ENCODE results near the gene PRDM8.

The PRDM8 gene

DNA sequence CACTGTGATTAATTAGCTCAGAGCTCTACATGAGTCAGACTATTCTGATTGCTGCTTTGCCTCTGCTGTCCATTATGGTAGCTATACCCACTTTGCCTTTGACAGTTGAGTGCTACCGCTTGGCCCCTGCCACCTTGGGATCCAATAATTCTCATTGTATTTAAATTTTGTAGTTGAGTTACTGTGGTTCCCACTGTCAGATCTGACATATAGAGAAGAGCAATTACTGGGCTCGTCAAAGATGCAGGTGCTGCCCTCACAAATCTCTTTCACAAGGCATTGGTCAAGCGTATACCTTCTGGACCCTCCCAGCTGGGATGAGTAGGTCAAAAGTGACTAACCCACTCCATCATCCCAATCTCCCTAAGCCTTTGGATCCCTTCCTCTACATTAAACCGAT is 18.3 kb upstream of the PRDM8 start:
- no peak overlapping the region for H3K9ac ChIP-seq (ENCODE audit: insufficient read length)
- no peak for DNase-seq (ENCODE audit: low read depth, low spot score)
- no peak for TF ChIP-seq POLR2AphosphoS5 (IDR thresholded peaks at IDR 0.05; ENCODE audit: borderline replicate concordance, low read depth, low read length)
- TF ChIP-seq EZH2 (IDR thresholded peaks at IDR 0.05), result no peak
- TF ChIP-seq FOXP2 (optimal IDR thresholded peaks at IDR 0.05; ENCODE audit: control extremely low read depth, extremely low read length, insufficient read depth), result no peak

GRCh38 chr4:80179637-80180161 is 17.6 kb upstream of the PRDM8 start:
- DNase-seq (ENCODE audit: low read depth, low spot score), result no peak

More for the DNA sequence above, 18.3 kb upstream of the PRDM8 start:
- Histone ChIP-seq H3K27ac (no peak overlapping the region), H3K4me3 (no peak overlapping the region), H3K9me3 (ENCODE audit: low read depth, low read length) (no peaks in the 10 kb centered on the region), H3K36me3 (ENCODE audit: insufficient read depth, low read length) (no peaks in the 10 kb centered on the region)

DNA sequence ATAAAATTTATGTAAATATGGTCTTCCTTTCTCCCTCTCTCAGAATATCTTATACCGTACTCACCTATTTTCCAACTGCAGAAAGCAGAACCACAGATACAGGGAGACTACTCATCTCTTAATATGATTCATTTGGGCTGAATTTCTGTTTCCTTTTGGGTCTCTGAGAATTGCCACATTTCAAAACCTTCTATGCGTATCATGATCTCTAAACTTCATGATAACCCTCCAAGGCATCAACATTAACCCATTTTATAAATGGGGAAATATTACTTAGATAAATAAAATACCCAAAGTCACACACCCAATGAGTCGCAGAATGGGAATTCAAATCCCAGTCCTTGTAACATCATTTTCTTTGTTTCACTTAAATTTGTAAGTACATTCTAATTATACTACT is 16.6 kb upstream of the PRDM8 start:
- H3K36me3 ChIP-seq (ENCODE audit: insufficient read depth, low read length), result no peaks in the 10 kb centered on the region
- no peak overlapping the region for H3K27ac ChIP-seq
- no peaks in the 10 kb centered on the region for H3K9me3 ChIP-seq (ENCODE audit: low read depth, low read length)
- no peak overlapping the region for H3K9ac ChIP-seq (ENCODE audit: insufficient read length)
- no peak for DNase-seq (ENCODE audit: low read depth, low spot score)
- H3K4me3 ChIP-seq, result no peak overlapping the region
- no peak for TF ChIP-seq EZH2 (IDR thresholded peaks at IDR 0.05)
- TF ChIP-seq FOXP2 (optimal IDR thresholded peaks at IDR 0.05; ENCODE audit: control extremely low read depth, extremely low read length, insufficient read depth), result no peak
- TF ChIP-seq POLR2AphosphoS5 (IDR thresholded peaks at IDR 0.05; ENCODE audit: borderline replicate concordance, low read depth, low read length), result no peak

More at GRCh38 chr4:80179637-80180161, 17.6 kb upstream of the PRDM8 start:
- Histone ChIP-seq H3K27ac (no peak overlapping the region), H3K36me3 (ENCODE audit: insufficient read depth, low read length) (no peaks in the 10 kb centered on the region), H3K9me3 (ENCODE audit: low read depth, low read length) (no peaks in the 10 kb centered on the region), H3K9ac (ENCODE audit: insufficient read length) (no peak overlapping the region), H3K4me3 (no peak overlapping the region)
- TF ChIP-seq EZH2 (IDR thresholded peaks at IDR 0.05) (no peak), POLR2AphosphoS5 (IDR thresholded peaks at IDR 0.05; ENCODE audit: borderline replicate concordance, low read depth, low read length) (no peak), FOXP2 (optimal IDR thresholded peaks at IDR 0.05; ENCODE audit: control extremely low read depth, extremely low read length, insufficient read depth) (no peak)

DNA sequence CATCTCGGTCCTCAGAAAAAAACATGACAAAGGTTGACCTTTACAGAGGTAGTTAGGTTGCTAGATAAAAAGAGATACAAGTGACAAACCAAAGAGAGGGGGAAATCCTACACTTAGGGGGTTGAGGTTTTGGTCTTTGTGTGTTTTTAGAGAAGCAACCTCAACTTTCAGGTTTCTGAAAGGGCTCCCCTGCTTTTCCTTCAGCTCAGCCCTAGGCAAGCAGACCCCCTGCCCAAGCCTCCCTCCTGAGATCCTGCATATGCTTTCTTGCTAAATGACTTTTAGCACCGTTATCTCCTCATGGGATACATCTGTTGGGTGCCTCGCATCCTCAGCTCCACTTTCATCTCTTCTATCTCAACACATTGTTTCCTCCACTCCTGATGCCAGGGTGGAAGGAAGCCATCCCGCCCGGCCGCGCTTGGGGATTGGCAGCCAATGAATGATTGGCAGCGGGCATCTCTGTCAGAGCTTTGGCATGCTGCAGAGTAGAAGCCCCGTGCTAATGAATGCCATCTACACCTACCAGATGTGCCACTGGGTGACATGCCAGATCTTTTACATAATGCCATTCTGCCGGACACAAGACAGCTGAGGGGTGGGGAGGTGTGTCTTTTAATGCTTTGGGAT is 15.0 kb upstream of the PRDM8 start:
- H3K27ac ChIP-seq, result no peak overlapping the region
- no peak for DNase-seq (ENCODE audit: low read depth, low spot score)
- H3K4me3 ChIP-seq, result no peak overlapping the region
- H3K9ac ChIP-seq (ENCODE audit: insufficient read length), result no peak overlapping the region
- no peaks in the 10 kb centered on the region for H3K36me3 ChIP-seq (ENCODE audit: insufficient read depth, low read length)
- no peaks in the 10 kb centered on the region for H3K9me3 ChIP-seq (ENCODE audit: low read depth, low read length)
- no peak for TF ChIP-seq POLR2AphosphoS5 (IDR thresholded peaks at IDR 0.05; ENCODE audit: borderline replicate concordance, low read depth, low read length)
- no peak for TF ChIP-seq FOXP2 (optimal IDR thresholded peaks at IDR 0.05; ENCODE audit: control extremely low read depth, extremely low read length, insufficient read depth)
- TF ChIP-seq EZH2 (IDR thresholded peaks at IDR 0.05), result no peak

DNA sequence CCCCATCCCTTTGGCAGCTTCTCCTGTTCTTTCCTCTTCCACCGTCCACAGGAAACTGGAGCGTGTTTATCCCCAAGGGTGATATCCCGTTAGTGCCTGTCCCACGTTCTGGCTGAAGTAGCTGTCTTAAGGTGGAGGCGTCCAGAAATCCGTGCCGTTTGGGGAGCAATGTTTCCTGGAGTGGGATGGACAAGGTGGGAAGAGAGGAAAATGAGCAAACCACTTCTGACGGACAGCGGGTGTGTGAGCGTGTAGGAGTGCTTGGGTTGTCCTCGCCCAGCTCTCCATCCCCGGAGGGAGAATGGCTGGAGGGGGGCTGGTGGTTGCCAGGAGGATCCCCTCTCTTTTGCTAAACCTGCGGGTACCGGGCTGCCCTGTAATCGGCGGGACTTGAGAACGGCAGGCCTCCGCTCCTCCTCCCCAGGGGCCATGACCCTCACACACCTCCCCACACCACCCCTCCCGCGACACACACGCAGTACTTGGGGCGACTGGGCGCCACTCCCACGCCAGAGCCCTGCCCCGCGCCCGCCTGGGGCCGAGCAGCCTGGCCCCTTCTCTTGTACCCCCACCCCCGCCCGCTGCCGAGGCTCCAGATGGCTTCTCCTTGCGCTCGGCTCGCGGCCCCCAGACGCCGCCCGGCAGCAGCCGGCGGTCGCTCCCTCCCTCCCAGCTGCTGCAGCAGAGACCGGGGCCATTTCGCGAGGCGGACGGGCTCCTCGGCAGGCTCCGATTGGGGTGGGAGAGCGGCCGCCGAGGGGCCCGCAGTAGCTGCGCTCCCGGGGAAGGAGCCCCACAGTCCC is 13.9 kb upstream of the PRDM8 start:
- no peak overlapping the region for H3K4me3 ChIP-seq
- H3K27ac ChIP-seq, result no peak overlapping the region
- H3K9ac ChIP-seq (ENCODE audit: insufficient read length), result no peak overlapping the region

DNA sequence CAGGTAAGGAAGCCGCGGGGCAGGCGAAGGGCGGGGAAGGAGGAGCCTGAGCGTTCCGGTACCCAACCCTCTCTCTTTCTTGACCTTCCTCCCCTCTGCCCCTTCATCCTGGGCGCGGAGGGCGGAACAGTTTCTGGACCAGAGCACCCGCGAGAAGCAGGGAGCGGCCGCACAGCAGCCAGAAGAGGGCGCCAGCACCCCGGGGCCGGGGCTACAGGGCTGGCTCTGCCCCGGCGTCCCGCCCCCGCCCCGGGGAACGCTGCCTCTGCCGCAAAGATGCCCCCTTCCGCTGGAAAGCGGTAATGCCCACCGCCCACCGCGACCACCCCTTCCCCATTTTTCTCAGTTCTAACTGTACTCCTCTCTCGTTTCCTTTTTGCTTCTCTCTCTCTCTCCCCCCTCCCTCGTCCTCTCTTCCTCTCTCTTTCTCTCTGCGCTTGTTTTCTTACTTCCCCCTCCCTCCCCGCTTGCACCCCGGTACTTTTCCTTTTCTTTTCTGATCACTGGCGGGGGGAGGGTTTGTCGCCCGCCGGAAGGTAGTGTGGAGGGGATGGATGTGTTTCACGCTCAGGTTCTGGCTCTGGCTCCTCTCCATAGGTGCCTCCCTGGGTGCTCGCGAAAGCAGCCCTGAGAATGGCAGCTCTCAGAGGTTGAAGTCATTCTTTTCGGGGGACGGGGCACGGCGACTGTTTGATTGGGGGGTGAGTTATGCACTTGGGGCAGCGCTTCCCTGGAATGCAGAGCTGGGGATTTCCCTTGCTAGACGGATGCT is 13.1 kb upstream of the PRDM8 start:
- H3K27ac ChIP-seq, result no peak overlapping the region
- H3K9me3 ChIP-seq (ENCODE audit: low read depth, low read length), result no peaks in the 10 kb centered on the region
- no peak for DNase-seq (ENCODE audit: low read depth, low spot score)
- no peak overlapping the region for H3K9ac ChIP-seq (ENCODE audit: insufficient read length)
- TF ChIP-seq POLR2AphosphoS5 (IDR thresholded peaks at IDR 0.05; ENCODE audit: borderline replicate concordance, low read depth, low read length) (no peak), FOXP2 (optimal IDR thresholded peaks at IDR 0.05; ENCODE audit: control extremely low read depth, extremely low read length, insufficient read depth) (no peak)
- peak overlapping the region; percentile 58; the same call in 1 of the 2 replicates for H3K4me3 ChIP-seq
- no peaks in the 10 kb centered on the region for H3K36me3 ChIP-seq (ENCODE audit: insufficient read depth, low read length)

More for the DNA sequence above, 13.9 kb upstream of the PRDM8 start:
- TF ChIP-seq EZH2 (IDR thresholded peaks at IDR 0.05) (no peak), FOXP2 (optimal IDR thresholded peaks at IDR 0.05; ENCODE audit: control extremely low read depth, extremely low read length, insufficient read depth) (no peak), POLR2AphosphoS5 (IDR thresholded peaks at IDR 0.05; ENCODE audit: borderline replicate concordance, low read depth, low read length) (no peak)
- Histone ChIP-seq H3K36me3 (ENCODE audit: insufficient read depth, low read length) (no peaks in the 10 kb centered on the region), H3K9me3 (ENCODE audit: low read depth, low read length) (no peaks in the 10 kb centered on the region)
- no peak for DNase-seq (ENCODE audit: low read depth, low spot score)

GRCh38 chr4:80184825-80185756 is 12.2 kb upstream of the PRDM8 start:
- Histone ChIP-seq H3K36me3 (ENCODE audit: insufficient read depth, low read length) (no peaks in the 10 kb centered on the region), H3K9me3 (ENCODE audit: low read depth, low read length) (no peaks in the 10 kb centered on the region), H3K9ac (ENCODE audit: insufficient read length) (no peak overlapping the region), H3K4me3 (peak overlapping the region; percentile 58; the same call in 1 of the 2 replicates), H3K27ac (no peak overlapping the region)
- DNase-seq (ENCODE audit: low read depth, low spot score), result no peak
- TF ChIP-seq POLR2AphosphoS5 (IDR thresholded peaks at IDR 0.05; ENCODE audit: borderline replicate concordance, low read depth, low read length) (no peak), FOXP2 (optimal IDR thresholded peaks at IDR 0.05; ENCODE audit: control extremely low read depth, extremely low read length, insufficient read depth) (no peak), EZH2 (IDR thresholded peaks at IDR 0.05) (no peak)
